NCI-H460 (cell line): Measurements from ENCODE around the gene DACT1. TPM values are rescaled to one million over a fixed set of nuclear protein-coding genes. Genes with fewer than 3 reads are reported as not detected.

Source experiments
- total RNA-seq: library from RNA; depleted of rRNA; stranded (reverse); fragments of >200 nt; shearing (Covaris generic); gene quantifications from 2 replicates; pipeline ENCODE4 v1.2.3, GENCODE V29; 2014; rRNA removed

DACT1 gene
- total RNA-seq, 1 experiment from 2014 or later, result 0.89 TPM

Other genes starting within 250 kb of the DACT1 start
- not detected in 2 replicates for gene TOMM20L, start 242.0 kb upstream of the DACT1 start, total RNA-seq
- 118 and 128 TPM in 2 replicates for gene TIMM9, start 210.4 kb upstream of the DACT1 start, total RNA-seq
- 23.6 and 27.2 TPM in 2 replicates for gene KIAA0586, start 210.2 kb upstream of the DACT1 start, total RNA-seq